GM19438 (cell line): ENCODE data around the gene SLC25A24.

ENCODE experiments used
- ATAC-seq: cut with Tn5 transposase; IDR thresholded peaks from one replicate; pipeline ENCODE4 v1.9.1; 2021; ENCODE audit warnings: low read depth; ENCODE audit not compliant: unreplicated experiment

The SLC25A24 gene

GRCh38 chr1:108108119-108108518 is 92.0 kb downstream of the SLC25A24 start:
- ATAC-seq: no peak

GRCh38 chr1:108107658-108108057 is 92.5 kb downstream of the SLC25A24 start:
- ATAC-seq: no peak

- no peak for ATAC-seq
Measured at GRCh38 chr1:108106775-108107174, 93.4 kb downstream of the SLC25A24 start.

DNA sequence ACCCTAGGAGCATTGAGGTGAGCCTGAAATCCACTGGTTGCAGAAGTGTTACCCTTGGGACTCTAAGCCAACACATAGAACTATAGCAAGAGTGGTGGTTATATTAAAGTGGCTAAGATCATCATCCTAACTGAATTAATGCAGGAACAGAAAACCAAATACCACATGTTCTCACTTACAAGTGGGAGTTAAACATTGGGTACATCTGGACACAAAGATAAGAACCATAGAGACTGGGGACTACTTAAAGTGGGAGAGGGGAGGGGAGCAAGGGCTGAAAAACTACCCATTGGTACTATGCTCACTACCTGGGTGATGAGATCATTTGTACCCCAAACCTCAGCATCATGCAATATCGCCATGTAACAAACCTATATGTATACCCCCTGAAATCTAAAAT is 100.0 kb downstream of the SLC25A24 start:
- no peak for ATAC-seq

DNA sequence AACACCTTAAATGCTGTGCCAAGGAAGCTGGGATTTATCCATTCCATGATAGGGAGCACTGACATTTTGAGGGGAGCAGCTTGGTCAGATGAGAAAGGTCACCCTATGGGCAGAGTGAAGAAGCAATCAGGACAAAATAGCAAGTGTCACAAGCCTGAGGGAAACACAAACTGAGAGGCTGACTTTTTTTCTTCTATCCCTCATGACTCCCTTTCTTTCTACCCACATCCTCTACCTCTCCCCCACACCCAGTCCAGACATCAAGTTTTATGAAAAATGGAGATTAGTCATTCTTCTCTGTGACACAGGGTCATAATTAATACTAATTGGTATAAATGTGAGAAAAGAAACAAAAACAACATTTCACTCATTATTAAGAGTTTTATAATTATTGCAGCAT is 103.1 kb downstream of the SLC25A24 start:
- no peak for ATAC-seq

DNA sequence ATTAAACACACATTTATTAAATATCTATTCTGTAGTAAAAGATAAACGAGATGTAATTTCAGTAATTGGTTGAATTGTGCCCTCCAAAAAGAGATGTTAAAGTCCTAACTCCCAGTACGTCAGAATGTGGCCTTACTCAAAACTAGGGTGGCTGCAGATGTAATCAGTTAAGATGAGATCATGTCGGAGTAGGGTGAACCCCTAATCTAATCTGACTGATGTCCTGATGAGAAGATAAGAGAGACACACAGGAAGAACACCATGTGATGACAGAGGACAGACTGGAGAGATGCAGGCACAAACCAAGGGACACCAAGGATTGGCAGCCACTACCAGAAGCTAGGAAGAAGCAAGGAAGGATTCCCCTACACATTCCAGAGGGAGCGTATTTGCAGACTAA is 104.1 kb downstream of the SLC25A24 start:
- ATAC-seq: no peak

DNA sequence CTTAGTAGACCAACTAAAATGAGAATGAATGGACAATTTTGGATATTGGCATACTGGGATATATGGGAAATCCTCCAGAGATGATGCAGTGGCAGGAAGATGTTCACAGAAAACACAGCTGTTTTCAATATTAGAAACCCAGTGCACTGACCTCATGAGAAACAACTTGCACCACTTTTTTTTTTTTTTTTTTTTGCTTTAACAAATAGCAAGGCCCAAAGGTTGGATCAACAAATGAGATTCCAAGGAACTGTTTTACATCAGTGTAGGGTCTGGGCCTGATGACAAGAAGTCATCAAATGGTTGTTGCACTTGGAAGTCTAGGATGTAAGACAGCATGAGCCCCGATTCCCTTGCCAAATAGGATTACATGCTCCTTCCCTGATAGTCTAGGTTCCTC is 110.7 kb downstream of the SLC25A24 start:
- no peak for ATAC-seq

DNA sequence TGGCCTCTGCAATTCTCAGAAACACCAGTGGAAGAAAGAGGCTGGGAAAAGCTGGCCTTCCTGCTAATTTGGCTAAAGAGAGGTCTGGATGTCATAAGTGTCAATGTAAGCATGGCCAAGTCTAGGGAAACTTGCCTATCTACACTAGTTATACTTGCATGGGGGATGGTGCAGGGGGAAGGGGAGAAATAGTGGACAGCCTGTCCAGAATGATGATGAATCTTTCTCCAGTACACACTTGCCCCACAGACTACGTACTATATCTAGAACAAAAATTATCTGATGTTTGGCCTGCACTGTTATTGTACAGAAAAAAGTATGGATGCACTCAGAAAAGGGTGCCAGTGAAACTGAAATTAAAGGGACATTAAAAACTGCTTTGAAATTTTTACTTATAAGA is 114.5 kb downstream of the SLC25A24 start:
- ATAC-seq: no peak

- no peak for ATAC-seq
Measured at GRCh38 chr1:108084866-108085477, 115.2 kb downstream of the SLC25A24 start.
